ENCODE data around the gene PDE5A.
"Not testable (repeated sequence)": the region's sequence is repeated elsewhere in the genome, so short reads cannot be mapped to it uniquely, and the experiment has no call there.

DNA sequence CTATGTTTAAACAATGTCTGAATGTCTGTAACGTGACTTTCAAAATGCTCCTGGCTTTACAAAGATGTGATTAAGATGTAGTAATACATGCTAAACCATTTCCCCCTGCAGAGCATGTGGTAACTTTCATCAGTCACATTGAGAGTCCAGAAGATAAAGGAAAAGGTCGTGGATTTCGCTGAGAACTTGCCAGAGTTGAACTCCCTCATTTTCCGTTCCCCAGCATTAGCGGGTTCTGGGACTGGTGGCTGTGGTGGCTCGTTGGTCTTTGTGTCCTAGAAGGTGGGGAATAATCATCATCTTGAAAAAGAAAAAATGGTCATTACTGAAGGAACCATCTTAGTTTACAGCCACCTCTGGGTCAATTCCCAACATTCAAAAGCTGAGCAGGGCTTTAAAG lies 178.8 kb downstream of the PDE5A start:
- TF ChIP-seq, protein P1, sequence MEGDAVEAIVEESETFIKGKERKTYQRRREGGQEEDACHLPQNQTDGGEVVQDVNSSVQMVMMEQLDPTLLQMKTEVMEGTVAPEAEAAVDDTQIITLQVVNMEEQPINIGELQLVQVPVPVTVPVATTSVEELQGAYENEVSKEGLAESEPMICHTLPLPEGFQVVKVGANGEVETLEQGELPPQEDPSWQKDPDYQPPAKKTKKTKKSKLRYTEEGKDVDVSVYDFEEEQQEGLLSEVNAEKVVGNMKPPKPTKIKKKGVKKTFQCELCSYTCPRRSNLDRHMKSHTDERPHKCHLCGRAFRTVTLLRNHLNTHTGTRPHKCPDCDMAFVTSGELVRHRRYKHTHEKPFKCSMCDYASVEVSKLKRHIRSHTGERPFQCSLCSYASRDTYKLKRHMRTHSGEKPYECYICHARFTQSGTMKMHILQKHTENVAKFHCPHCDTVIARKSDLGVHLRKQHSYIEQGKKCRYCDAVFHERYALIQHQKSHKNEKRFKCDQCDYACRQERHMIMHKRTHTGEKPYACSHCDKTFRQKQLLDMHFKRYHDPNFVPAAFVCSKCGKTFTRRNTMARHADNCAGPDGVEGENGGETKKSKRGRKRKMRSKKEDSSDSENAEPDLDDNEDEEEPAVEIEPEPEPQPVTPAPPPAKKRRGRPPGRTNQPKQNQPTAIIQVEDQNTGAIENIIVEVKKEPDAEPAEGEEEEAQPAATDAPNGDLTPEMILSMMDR (conservative IDR thresholded peaks at IDR 0.05 in 1 of 2, IDR thresholded peaks at IDR 0.05 in 1 of 2; ENCODE audit: extremely low read depth in 1 of 2, insufficient read depth in 1 of 2, low read depth in 1 of 2, low read length in 2 of 2): not testable (repeated sequence)
- TF ChIP-seq EZH2 (IDR thresholded peaks at IDR 0.05; ENCODE audit: borderline replicate concordance, low read length): not testable (repeated sequence)

Data from mammary epithelial cell (primary cell).